T1000 (cell line): ENCODE results near the gene STAT4.
A peak's percentile ranks its signal among the peaks of the same experiment; 100 is the strongest.

ENCODE experiments used
- DNase-seq: peaks from one replicate; lab custom pipeline; 2025; ENCODE audit warnings: mixed read lengths; lab: John Stamatoyannopoulos, UW

STAT4 gene

GRCh38 chr2:191041418-191042161 lies 109.2 kb downstream of the STAT4 start:
- DNase-seq, result no peak

DNA sequence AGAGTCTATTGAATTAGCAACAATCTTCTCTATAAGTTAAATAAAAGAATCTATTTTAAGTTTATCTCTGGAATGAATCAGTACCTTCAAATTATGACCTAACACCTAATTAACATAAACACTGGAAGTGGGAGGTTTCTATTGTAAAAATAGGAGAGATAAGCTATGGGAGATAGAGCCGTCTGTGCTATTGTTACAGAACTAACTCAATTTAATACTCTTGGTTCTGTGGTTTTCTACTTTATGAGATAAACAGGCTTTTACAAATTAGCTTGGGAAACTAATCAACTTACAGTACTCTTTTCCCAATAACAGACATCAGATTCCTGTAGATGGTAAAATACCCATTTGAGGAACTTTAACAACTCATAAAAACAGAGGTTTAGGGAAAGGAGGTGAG lies 111.2 kb downstream of the STAT4 start:
- DNase-seq, result no peak

GRCh38 chr2:191038741-191039140 lies 112.1 kb downstream of the STAT4 start:
- no peak for DNase-seq

GRCh38 chr2:191038241-191038725 lies 112.5 kb downstream of the STAT4 start:
- no peak for DNase-seq

- DNase-seq, result no peak
Observed at GRCh38 chr2:191037351-191037750, 113.4 kb downstream of the STAT4 start.

DNA sequence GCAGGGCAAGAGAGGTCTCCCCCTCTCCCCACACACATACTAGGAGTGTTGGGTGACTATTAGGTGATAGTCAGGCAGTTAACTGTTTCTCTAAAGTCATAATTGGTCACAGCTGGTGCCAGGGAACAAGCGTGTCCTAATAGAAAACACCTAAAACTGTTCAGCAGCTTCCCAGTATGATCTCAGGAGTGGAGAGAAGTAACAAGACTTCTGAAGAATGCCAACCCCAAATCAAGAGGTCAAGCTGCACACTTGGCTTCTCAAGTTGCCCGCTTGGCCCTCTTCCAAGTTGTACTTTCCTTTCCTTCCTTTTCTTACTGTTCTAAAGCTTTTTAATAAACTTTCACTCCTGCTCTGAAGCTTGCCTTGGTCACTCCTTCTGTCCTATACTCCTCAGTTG lies 114.4 kb downstream of the STAT4 start:
- DNase-seq, result no peak

GRCh38 chr2:191032588-191033429 lies 118.0 kb downstream of the STAT4 start:
- DNase-seq, result no peak

- DNase-seq, result no peak
Observed at GRCh38 chr2:191031256-191031655, 119.5 kb downstream of the STAT4 start.

DNA sequence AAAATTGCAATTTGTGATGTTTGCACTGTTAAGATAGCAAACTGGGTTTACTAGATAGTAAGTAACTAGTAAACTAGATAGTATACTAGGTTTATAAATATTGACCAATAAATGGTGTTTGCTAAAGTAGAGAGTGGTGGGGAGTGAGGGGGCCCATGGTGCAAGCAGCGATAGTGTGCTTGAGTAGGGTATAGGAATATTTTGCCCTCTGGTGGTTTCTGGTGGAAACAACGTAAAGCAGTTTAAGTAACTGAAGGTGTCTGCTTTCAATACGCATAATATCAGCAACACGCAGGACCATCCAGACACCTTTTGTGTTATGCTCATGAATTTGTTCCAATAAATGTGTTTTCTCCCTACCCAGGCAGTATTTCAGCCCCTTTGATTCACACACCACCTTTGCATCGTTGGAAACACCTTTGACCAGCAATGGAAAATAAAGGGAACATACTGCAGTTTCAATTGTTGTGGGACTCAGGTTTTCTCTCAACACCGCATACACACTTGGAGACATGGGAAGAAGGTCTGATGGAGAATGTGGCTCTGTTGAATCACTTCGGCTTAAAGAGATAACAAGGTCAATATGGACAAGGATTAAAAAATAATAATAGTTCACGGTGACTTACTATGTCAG lies 120.2 kb downstream of the STAT4 start:
- DNase-seq, result no peak

DNA sequence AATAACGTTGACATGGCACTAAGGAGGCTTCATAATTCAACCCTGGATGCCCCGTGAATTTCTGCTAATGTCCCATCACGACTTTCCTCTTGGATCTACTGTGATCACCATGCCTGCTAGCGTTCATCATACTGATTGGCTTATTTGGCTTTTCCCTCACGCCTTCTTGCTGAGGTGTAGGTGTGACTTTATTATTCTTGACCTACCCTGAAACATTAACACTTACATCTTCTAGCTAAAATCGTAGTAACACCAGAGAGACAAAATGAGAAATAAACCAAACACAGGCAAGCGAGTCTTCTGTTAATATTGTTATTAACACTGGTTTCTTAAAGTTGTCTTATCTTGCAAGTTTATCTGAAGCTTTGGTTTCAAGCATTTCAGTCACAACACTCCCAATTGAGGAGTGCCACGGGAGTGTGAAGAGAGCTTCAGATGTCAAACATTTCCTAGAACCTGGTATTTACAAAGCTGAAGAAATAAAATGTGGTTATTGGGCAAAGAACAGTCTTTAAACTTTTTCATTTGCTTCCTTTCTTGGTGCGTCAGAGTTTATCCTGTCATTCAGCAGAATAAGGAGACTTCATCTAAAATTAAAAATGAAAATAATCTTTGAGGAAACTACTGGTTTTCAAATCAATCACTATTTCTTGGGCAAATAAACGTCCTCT lies 121.4 kb downstream of the STAT4 start:
- no peak for DNase-seq

GRCh38 chr2:191026377-191026776 lies 124.4 kb downstream of the STAT4 start:
- no peak for DNase-seq

- DNase-seq, result no peak
Observed at GRCh38 chr2:191025135-191025534, 125.7 kb downstream of the STAT4 start.

GRCh38 chr2:191023235-191023679 lies 127.5 kb downstream of the STAT4 start:
- DNase-seq, result no peak

- DNase-seq, result no peak
Observed at GRCh38 chr2:191020742-191021381, 129.9 kb downstream of the STAT4 start.

GRCh38 chr2:191020221-191020741 lies 130.5 kb downstream of the STAT4 start:
- peak; percentile 89 for DNase-seq

- DNase-seq, result no peak
Observed at GRCh38 chr2:191019376-191019775, 131.4 kb downstream of the STAT4 start.

- DNase-seq, result no peak
Observed at GRCh38 chr2:191018643-191019119, 132.1 kb downstream of the STAT4 start.

DNA sequence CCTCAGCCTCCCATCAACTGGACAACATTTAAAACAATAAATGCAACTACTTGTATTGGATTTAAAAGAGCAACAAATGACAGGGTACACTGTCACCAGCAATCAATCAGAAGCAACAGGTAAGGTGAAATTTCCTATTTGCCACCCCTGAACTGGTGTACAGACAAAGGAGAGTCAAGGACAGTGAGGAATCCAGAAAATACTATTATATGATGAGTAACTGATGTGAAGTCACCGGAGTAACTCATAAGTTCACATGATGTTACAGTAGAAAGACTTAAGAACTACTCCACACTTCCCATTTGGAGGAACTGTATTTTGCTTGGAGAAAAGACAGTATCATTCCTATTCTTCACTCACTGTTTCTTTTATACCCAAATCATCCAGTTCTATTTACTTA lies 132.7 kb downstream of the STAT4 start:
- DNase-seq, result no peak

GRCh38 chr2:191015831-191016230 lies 135.0 kb downstream of the STAT4 start:
- DNase-seq, result no peak

- no peak for DNase-seq
Observed at GRCh38 chr2:191015239-191015638, 135.6 kb downstream of the STAT4 start.

DNA sequence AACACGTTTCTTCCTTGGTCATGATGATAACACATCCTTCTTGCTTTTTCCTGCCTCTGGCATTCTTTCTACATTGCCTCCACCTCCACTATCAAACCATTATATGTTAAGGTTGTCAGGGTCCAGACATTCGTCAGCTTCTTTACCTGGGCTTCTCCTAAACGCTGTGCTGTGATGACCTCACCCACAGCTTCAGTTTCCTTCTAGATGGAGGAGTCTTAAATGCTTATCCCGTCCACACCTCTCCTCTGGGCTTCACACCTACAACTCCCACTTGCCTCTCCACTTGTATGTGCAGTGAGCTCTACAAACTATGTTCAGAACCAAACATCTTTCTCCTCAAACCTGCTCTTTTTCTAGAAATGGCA lies 136.2 kb downstream of the STAT4 start:
- no peak for DNase-seq
